C4-2B (cell line): ENCODE results near the gene LRRN2.

Experiments
- ZFX ChIP-seq: fragments of 450-650 bp; IDR thresholded peaks from 2 replicates; pipeline ENCODE4 v1.6.1; 2017
- TF ChIP-seq, protein P1 (sequence below): fragments of 450-650 bp; conservative IDR thresholded peaks from 2 replicates; pipeline ENCODE4 v1.5.1; 2017; ENCODE audit warnings: mild to moderate bottlenecking

DNA sequence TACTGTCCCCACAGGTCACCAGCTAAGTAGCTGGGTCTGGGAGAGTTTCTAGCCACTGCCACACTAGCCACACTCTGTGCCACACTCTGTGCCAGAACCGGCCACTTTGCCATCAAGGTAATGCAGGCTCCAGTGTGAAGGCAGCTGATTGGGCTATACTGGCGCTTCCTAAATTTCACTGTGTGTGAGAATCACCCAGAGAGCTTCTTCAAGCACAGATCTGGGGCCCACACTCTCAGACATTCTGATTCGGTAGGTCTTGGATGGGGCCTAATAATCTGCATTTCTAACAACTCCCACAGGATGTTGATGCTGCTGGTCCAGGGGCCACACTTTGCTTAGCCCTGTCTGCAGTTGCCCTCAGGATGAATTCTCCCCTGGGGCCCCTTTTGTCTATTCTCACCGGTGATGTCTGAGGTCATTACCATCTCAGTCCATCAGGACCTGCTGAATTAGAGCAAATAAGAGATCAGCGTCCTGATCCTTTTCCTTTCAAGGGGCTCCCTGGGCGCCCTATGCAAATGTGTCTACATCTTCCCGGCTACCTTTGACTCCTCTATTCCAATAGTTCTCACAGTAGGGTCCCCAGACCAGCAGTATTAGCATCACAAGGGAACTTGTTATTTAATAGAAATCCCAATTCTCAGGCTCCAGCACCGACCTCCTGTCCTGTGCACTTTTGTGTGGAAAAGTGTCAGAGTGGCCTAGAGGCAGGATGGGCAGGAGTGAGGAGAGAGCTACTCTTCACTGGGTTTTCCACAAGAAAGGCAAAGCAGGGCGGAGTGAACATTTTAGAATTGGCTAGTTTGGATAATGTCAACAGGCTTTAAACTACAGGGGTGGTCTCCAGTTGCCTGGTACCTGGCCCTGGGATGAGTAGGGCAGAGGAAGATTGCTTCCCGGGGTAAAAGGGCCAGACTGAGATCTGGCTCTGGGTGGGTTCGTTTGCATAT is 24.7 kb upstream of the LRRN2 start:
- TF ChIP-seq, protein P1, sequence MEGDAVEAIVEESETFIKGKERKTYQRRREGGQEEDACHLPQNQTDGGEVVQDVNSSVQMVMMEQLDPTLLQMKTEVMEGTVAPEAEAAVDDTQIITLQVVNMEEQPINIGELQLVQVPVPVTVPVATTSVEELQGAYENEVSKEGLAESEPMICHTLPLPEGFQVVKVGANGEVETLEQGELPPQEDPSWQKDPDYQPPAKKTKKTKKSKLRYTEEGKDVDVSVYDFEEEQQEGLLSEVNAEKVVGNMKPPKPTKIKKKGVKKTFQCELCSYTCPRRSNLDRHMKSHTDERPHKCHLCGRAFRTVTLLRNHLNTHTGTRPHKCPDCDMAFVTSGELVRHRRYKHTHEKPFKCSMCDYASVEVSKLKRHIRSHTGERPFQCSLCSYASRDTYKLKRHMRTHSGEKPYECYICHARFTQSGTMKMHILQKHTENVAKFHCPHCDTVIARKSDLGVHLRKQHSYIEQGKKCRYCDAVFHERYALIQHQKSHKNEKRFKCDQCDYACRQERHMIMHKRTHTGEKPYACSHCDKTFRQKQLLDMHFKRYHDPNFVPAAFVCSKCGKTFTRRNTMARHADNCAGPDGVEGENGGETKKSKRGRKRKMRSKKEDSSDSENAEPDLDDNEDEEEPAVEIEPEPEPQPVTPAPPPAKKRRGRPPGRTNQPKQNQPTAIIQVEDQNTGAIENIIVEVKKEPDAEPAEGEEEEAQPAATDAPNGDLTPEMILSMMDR = no peak
- TF ChIP-seq ZFX = no peak
